Measurements from ENCODE around the gene RGL2.

- TF ChIP-seq CTCF (IDR thresholded peaks at IDR 0.05): no peak
- no peak for TF ChIP-seq EZH2 (IDR thresholded peaks at IDR 0.05; ENCODE audit: borderline replicate concordance, insufficient read depth, low read depth, low read length, poor library complexity, severe bottlenecking)
These were observed 37.8 kb upstream of the RGL2 start for GRCh38 chr6:33336495-33336894.

All from B cell (primary cell).